HG02623 (cell line): ENCODE measurements around the gene TAF15.

Experiments used
- ATAC-seq: cut with Tn5 transposase; IDR thresholded peaks from one replicate; pipeline ENCODE4 v1.9.1; 2021; ENCODE audit warnings: moderate library complexity; ENCODE audit not compliant: unreplicated experiment

The TAF15 gene

GRCh38 chr17:35870906-35871819, 61.9 kb downstream of the TAF15 start:
- no peak for ATAC-seq

DNA sequence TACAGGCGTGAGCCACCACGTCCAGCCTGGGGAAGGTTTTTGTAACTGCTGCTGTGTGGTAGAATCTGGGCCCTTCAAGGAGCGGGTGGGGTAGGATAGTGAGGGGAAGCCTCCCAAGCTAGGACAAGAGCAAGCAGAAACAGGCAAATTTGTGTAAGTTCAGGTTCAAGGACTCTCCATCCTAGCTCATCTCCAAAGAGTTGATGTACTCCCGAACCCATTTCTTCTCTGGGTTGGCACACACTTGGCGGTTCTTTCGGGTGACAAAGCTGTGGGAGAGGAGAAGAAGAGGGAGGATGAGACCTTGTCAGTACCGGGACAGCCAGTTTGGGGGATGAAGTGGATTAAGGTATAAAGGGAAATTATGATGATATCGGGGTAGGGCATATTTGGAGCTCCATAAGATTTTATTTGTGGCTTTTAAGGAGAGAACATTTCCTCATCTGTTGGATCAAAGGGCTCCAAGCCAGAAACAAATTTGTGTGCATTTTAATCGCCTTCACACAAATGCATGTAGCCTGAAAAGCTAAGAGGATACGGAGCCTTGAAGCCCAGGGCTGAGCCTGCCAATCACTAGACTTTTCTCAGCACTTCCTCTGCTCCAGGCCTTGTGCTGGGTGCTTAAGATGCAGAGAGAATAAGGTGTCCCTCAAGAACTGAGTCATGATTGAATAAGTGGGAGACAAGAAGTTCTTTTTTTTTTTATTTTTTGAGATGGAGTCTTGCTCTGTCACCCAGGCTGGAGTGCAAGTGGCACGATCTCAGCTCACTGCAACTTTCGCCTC, 63.1 kb downstream of the TAF15 start:
- no peak for ATAC-seq

DNA sequence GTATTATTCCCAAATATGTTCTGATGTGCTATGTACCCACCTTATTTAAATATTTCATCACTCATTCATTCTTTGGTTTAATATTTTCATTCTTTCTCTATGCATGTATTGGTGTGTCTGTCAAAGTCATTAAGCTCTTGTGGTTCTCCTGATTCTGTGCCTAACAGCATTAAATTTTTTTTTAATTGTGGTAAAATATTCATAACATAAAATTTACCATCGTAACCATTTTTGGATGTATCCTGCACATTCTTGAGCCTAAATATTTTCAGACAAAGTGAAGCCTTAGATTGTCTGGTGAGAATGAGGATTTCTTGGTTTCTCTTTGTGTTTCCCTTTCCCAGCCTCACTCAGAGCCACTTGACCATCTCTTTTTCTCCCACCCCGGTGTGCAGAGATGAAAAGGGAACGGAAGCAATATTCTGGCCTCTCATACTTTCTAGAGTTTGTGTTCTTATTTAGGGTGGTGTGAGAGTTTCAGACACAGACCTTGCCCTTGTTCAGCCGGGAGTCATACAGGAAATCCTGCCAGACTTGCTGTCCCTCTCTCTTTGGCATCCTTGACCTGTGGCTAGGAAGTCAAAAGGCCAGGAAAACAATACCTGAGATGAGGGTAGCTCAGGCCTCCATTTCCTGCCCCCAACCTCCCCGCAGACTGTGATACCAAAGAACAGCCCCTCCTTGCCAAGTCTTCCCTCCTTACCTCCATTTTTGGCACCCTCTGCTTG, 66.0 kb downstream of the TAF15 start:
- no peak for ATAC-seq

DNA sequence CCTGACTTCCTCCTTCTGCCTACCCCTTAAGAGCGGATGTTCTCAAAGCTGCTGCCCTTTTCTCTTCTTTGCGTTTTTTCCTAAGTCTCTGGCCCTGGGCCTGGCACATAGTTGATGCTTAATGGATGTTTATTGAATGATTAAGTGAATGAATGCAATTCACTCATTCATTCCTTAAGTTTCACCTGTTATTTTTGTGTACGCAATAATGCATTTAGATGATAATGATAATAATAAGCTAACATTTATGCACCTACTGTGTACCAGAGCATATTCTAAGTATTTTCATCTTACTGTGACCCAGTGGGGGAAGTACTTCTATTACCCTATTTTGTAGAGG, 66.5 kb downstream of the TAF15 start:
- ATAC-seq, result no peak

- no peak for ATAC-seq
Observed at GRCh38 chr17:35876534-35876933, 67.2 kb downstream of the TAF15 start.

DNA sequence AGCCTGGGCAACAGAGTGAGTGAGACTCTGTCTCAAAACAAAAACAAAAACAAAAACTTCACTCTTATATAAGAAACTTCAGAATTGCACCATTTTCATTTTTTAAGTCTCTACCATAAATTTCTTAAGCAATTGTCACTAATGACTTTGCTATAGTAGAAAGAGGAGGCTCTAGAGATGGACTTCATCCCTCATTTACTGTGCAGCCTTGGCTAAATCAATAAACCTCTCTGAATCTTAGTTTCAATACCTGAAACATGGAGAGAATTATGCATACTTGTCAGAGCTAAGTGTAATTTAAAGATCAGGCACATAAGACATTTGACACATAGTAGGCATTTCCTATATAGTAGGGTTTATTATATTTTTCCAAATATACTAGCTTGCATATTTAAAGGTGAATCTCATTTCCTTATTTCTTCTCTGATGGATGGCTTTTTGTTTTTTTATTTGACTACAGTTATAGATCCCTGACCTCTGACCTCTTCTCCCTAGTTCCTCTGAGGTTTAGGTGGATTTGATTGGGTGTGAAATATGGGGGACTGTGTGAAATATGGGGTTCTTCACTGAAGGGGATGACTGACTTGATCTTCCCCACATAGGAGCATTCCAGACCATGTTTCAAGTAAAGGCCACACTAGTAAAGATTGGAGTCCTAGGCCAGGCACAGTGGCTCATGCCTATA, 68.2 kb downstream of the TAF15 start:
- ATAC-seq, result no peak

DNA sequence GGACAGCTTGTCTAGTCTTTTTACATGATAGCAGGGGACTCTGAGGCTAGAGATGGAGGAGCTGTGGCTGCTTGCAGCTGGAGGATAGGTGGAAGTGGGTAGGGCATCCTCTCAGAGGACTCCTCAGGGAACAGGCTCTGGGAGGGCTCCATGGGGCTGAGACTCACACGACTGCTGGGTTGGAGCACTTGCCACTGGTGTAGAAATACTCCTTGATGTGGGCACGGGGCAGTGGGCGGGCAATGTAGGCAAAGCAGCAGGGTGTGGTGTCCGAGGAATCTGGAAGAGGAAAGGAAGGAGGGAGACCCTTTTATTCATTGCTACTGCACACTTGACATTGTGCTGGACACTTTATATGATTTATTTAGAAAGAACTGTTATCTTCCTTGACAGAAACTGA, 69.1 kb downstream of the TAF15 start:
- no peak for ATAC-seq

- peak; percentile 81 for ATAC-seq
Observed at GRCh38 chr17:35879773-35880654, 70.7 kb downstream of the TAF15 start, which contains the start of gene CCL5. Gene CCL5, minus strand, starts transcription at chr17:35880360.

DNA sequence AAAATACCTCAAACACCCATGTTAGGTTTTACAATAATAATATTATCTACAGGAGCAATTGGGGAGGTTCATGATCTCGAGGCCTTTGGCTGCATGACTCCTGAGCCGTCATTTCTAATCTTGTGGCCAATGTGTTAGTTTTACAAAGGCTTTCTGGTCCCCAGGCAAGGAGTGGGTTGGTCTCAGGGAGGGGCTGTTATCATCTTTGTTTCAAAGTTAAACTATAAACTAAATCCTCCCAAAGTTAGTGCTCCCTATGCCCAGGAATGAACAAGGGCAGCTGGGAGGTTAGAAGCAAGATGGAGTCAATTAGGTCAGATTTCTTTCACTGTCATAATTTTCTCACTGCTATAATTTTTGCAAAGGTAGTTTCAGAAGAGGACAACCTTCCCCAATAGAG, 80.0 kb downstream of the TAF15 start:
- no peak for ATAC-seq

DNA sequence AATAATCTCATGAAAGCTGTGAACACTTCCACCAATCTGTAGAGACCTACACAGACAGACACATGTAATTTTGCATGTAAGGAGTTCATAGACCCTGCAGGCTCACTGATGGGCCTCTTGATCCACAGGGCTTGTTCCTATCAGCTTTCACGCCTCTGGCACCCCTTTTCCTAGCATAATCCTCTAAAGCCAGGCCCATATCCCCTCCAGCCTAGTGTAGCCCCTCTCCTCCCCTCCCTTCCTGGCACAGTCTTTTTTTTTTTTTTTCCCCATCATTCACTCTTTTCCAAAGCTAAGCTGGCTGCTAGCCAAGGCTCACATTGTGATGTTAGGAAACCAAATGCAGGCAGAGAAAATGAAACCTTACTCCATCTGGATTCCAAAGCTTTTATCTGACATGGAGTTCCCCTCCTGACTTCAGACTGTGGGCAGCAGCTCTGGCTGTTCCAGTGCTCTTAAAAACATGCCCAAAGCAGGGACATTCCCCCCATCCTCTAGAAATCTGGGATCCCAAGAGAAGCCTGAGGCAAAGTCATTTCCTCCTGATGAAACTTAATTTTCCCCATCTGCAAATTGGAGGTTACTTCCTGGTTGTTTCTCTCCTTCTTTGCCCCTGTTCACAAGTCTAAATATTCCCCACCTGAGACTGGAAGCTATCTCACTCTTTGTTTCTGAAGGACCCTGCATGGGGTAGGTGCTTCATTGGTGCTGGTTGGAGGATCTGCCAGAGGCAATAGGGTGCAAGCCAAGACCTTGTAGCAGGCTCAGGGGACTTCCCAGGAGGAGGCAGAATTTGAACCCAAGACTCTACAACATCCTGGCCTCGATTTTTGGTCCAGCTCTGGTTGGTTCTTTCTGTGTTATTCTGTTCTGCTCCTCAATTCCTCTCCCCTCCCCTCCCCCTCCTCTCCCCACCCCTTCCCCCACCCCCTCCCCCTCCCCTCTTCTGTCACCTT, 80.8 kb downstream of the TAF15 start:
- ATAC-seq, result no peak

DNA sequence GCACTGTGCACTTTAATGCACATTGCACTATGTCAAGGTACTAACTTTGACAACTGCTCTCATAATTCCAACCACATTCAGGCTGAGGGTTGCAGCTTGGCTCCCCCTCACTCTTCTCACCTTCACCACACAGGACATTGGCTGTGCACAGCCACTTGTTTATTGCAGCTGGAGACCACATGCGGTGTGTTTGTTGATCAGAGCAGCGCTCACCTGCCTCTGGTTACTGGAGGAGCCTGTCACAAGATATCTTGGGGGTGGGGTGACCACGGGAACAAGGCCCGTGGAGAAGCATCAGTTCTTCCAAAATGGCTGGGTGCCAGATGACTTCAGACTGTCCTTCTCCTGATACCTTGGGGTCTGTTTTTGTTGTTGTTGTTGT, 81.5 kb downstream of the TAF15 start:
- no peak for ATAC-seq

- ATAC-seq, result no peak
Observed at GRCh38 chr17:35891269-35891668, 82.0 kb downstream of the TAF15 start.

- no peak for ATAC-seq
Observed at GRCh38 chr17:35892091-35893035, 83.1 kb downstream of the TAF15 start.

- ATAC-seq, result no peak
Observed at GRCh38 chr17:35893751-35894150, 84.5 kb downstream of the TAF15 start.

GRCh38 chr17:35894206-35894605, 84.9 kb downstream of the TAF15 start:
- no peak for ATAC-seq

GRCh38 chr17:35895636-35896587, 86.6 kb downstream of the TAF15 start:
- no peak for ATAC-seq
